H9 (cell line): ENCODE results near the gene C10orf143. TPM values are rescaled to one million over a fixed set of nuclear protein-coding genes. Genes with fewer than 3 reads are reported as not detected.

ENCODE experiments used
- DNase-seq: peaks from one replicate; pipeline ENCODE4 v3.0.0-alpha.2; 2017
- H2AFZ ChIP-seq: one replicate; pipeline ENCODE4 v1.6.1; 2013; ENCODE audit warnings: mild to moderate bottlenecking, low read length, control low read depth, moderate library complexity
- H2AK5ac ChIP-seq: 2 replicates; pipeline ENCODE4 v1.6.1; 2013; ENCODE audit warnings: low read length, control low read depth, mixed read lengths; ENCODE audit not compliant: insufficient read length
- H2BK120ac ChIP-seq: one replicate; pipeline ENCODE4 v1.6.1; 2013; ENCODE audit warnings: low read depth, mild to moderate bottlenecking, low read length, control low read depth, inconsistent platforms; ENCODE audit not compliant: poor library complexity, severe bottlenecking
- H2BK12ac ChIP-seq: 2 replicates; pipeline ENCODE4 v1.6.1; 2013; ENCODE audit warnings: low read length, control low read depth, mixed read lengths, low read depth; ENCODE audit not compliant: insufficient read length
- H2BK15ac ChIP-seq: 2 replicates; pipeline ENCODE4 v1.6.1; 2013; ENCODE audit warnings: low read depth, low read length, control low read depth
- H2BK20ac ChIP-seq: one replicate; pipeline ENCODE4 v1.6.1; 2013; ENCODE audit warnings: low read depth, mild to moderate bottlenecking, low read length, control low read depth, inconsistent platforms; ENCODE audit not compliant: poor library complexity, severe bottlenecking
- H2BK5ac ChIP-seq: 2 replicates; pipeline ENCODE4 v1.6.1; 2013; ENCODE audit warnings: low read length, control low read depth, mixed read lengths; ENCODE audit not compliant: insufficient read length
- H3K14ac ChIP-seq: 2 replicates; pipeline ENCODE4 v1.6.1; 2013; ENCODE audit warnings: low read length, control low read depth; ENCODE audit not compliant: insufficient read depth
- H3K18ac ChIP-seq: 2 replicates; pipeline ENCODE4 v1.6.1; 2013; ENCODE audit warnings: low read depth, mild to moderate bottlenecking, mixed read lengths, low read length, control low read depth; ENCODE audit not compliant: insufficient read length
- H3K23ac ChIP-seq: 2 replicates; pipeline ENCODE4 v1.6.1; 2013; ENCODE audit warnings: low read length, control low read depth, mixed read lengths, low read depth; ENCODE audit not compliant: insufficient read length
- H3K23me2 ChIP-seq: 2 replicates; pipeline ENCODE4 v1.6.1; 2013; ENCODE audit warnings: low read depth, mild to moderate bottlenecking, mixed read lengths, low read length, control low read depth; ENCODE audit not compliant: insufficient read length, poor library complexity, severe bottlenecking
- H3K27ac ChIP-seq: 2 replicates; pipeline ENCODE4 v1.5.1; 2013; ENCODE audit warnings: low read length, control low read depth, mixed read lengths, low read depth; ENCODE audit not compliant: insufficient read length
- H3K27me3 ChIP-seq: 2 replicates; pipeline ENCODE4 v1.6.1; 2013; ENCODE audit warnings: low read length, control low read depth, inconsistent platforms; ENCODE audit not compliant: insufficient read depth
- H3K4ac ChIP-seq: 2 replicates; pipeline ENCODE4 v1.6.1; 2013; ENCODE audit warnings: low read depth, mild to moderate bottlenecking, control low read depth, inconsistent platforms, low read length, moderate library complexity
- H3K4me1 ChIP-seq: 2 replicates; pipeline ENCODE4 v1.6.1; 2013; ENCODE audit warnings: low read length, control low read depth, inconsistent platforms; ENCODE audit not compliant: insufficient read depth
- H3K4me2 ChIP-seq: 2 replicates; pipeline ENCODE4 v1.6.1; 2013; ENCODE audit warnings: low read length, control low read depth, mixed read lengths; ENCODE audit not compliant: insufficient read length, insufficient read depth
- H3K56ac ChIP-seq: 2 replicates; pipeline ENCODE4 v1.6.1; 2013; ENCODE audit warnings: low read depth, mild to moderate bottlenecking, mixed read lengths, low read length, control low read depth; ENCODE audit not compliant: insufficient read length
- H3K79me1 ChIP-seq: 2 replicates; pipeline ENCODE4 v1.6.1; 2013; ENCODE audit warnings: low read depth, mild to moderate bottlenecking, moderate library complexity, low read length, control low read depth, inconsistent platforms; ENCODE audit not compliant: insufficient read depth, poor library complexity, severe bottlenecking
- H3K79me2 ChIP-seq: 2 replicates; pipeline ENCODE4 v1.6.1; 2013; ENCODE audit warnings: low read length, control low read depth, inconsistent platforms; ENCODE audit not compliant: insufficient read depth
- H3K9ac ChIP-seq: 2 replicates; pipeline ENCODE4 v1.6.1; 2013; ENCODE audit warnings: low read length, control low read depth, mixed read lengths; ENCODE audit not compliant: insufficient read length; ENCODE audit errors: extremely low read depth
- H3K9me3 ChIP-seq: one replicate; pipeline ENCODE4 v1.6.1; 2013; ENCODE audit warnings: low read depth, low read length, inconsistent platforms; ENCODE audit not compliant: control insufficient read depth
- H3T11ph ChIP-seq: one replicate; pipeline ENCODE4 v1.6.1; 2013; ENCODE audit warnings: mild to moderate bottlenecking, low read length, control low read depth, inconsistent platforms
- H4K20me1 ChIP-seq: one replicate; pipeline ENCODE4 v1.6.1; 2013; ENCODE audit not compliant: control insufficient read depth, insufficient read length, insufficient read depth
- H4K5ac ChIP-seq: 2 replicates; pipeline ENCODE4 v1.6.1; 2013; ENCODE audit warnings: low read depth, mild to moderate bottlenecking, mixed read lengths, low read length, control low read depth; ENCODE audit not compliant: insufficient read length
- H4K8ac ChIP-seq: replicated peaks from 2 replicates; pipeline ENCODE4 v1.6.1; 2013; ENCODE audit warnings: low read length, control low read depth, mixed read lengths, low read depth; ENCODE audit not compliant: insufficient read length
- H4K91ac ChIP-seq: 2 replicates; pipeline ENCODE4 v1.6.1; 2013; ENCODE audit warnings: low read depth, mild to moderate bottlenecking, moderate library complexity, mixed read lengths, low read length, control low read depth; ENCODE audit not compliant: insufficient read length
- H3K27ac Mint-ChIP-seq, 3 experiments: 2 replicates in 2 of 3; 3 replicates in 1 of 3; pipeline ENCODE4 v1.8.0; 2020 to 2021; ENCODE audit warnings: mixed read lengths in 3 of 3, mild to moderate bottlenecking in 1 of 3, moderate library complexity in 1 of 3
- H3K27me3 Mint-ChIP-seq: 2 replicates; pipeline ENCODE4 v1.8.0; 2021; ENCODE audit warnings: low read depth, mild to moderate bottlenecking, moderate library complexity, mixed read lengths
- H3K36me3 Mint-ChIP-seq, 3 experiments: 2 replicates in 2 of 3; 3 replicates in 1 of 3; pipeline ENCODE4 v1.8.0; 2020 to 2021; ENCODE audit warnings: low read depth in 3 of 3, mixed read lengths in 3 of 3; ENCODE audit not compliant: insufficient read depth in 1 of 3
- H3K4me1 Mint-ChIP-seq, 2 experiments: 2 replicates each; pipeline ENCODE4 v1.8.0; 2020; ENCODE audit warnings: mixed read lengths in 2 of 2
- H3K4me3 Mint-ChIP-seq, 2 experiments: 2 replicates in 1 of 2; 3 replicates in 1 of 2; pipeline ENCODE4 v1.8.0; 2020 to 2021; ENCODE audit warnings: mild to moderate bottlenecking in 2 of 2, mixed read lengths in 2 of 2, moderate library complexity in 1 of 2
- H3K9me3 Mint-ChIP-seq, 2 experiments: 2 replicates in 1 of 2; 3 replicates in 1 of 2; pipeline ENCODE4 v1.8.0; 2020; ENCODE audit warnings: mild to moderate bottlenecking in 2 of 2, mixed read lengths in 2 of 2, moderate library complexity in 1 of 2
- CTCF ChIP-seq: fragments of 200-600 bp; sonication (generic); conservative IDR thresholded peaks from 3 replicates; pipeline ENCODE4 v1.8.0; 2021; ENCODE audit warnings: antibody characterized with exemption, mild to moderate bottlenecking
- WGBS: extraction: QIAGEN DNeasy Blood & Tissue Kit; methylation state at CpG from one replicate; pipeline ENCODE4 v1.1.7; 2013; ENCODE audit warnings: missing lambda C conversion rate, low lambda C conversion rate, mixed read lengths; ENCODE audit not compliant: insufficient read length; ENCODE audit errors: extremely low coverage; 5-methylcytosine and 5-hydroxymethylcytosine counted together
- total RNA-seq: library from RNA; stranded (reverse); gene quantifications from 2 replicates; pipeline ENCODE4 v1.2.1, GENCODE V29; 2021

Gene C10orf143
- total RNA-seq, 1 experiment from 2014 or later, result 0.94 TPM

- no CpG with 5 or more reads among the region's 14 CpGs for WGBS
- Histone ChIP-seq H2BK120ac (no peak overlapping the region), H3K79me1 (no peaks in the 10 kb centered on the region)
Observed at GRCh38 chr10:130042381-130042780, 68.2 kb downstream of the C10orf143 start.

More at GRCh38 chr10:130042381-130042780, 68.2 kb downstream of the C10orf143 start:
- H3K23me2 ChIP-seq, result no peaks in the 10 kb centered on the region
- no peak for DNase-seq
- no peak overlapping the region for H3K14ac ChIP-seq
- no peak overlapping the region for H3K56ac ChIP-seq
- H2AK5ac ChIP-seq, result no peak overlapping the region
- no peak overlapping the region for H2BK15ac ChIP-seq
- no peak overlapping the region for H4K5ac ChIP-seq
- no peaks in the 10 kb centered on the region; the same call in 1 of the 2 replicates for H3K4me1 ChIP-seq
- Mint-ChIP-seq H3K36me3 (no peaks in the 10 kb centered on the region), H3K27ac (no peak overlapping the region), H3K27me3 (peaks cover 19% of the 10 kb centered on the region), H3K4me1 (peaks cover 14 to 22% of the 10 kb centered on the region in 2 experiments), H3K4me3 (no peak overlapping the region), H3K9me3 (no peaks in the 10 kb centered on the region)
- no peak overlapping the region for H3K27ac ChIP-seq
- H4K20me1 ChIP-seq, result peaks cover 2% of the 10 kb centered on the region
- H2BK12ac ChIP-seq, result no peak overlapping the region
- no peak overlapping the region for H3T11ph ChIP-seq
- H3K27me3 ChIP-seq, result no peaks in the 10 kb centered on the region
- H3K4me2 ChIP-seq, result no peak overlapping the region
- no peak overlapping the region for H2AFZ ChIP-seq
- no peaks in the 10 kb centered on the region for H3K79me2 ChIP-seq
- H2BK5ac ChIP-seq, result no peak overlapping the region
- no peak overlapping the region for H3K18ac ChIP-seq
- H3K9me3 ChIP-seq, result no peaks in the 10 kb centered on the region
- no peak overlapping the region for H3K9ac ChIP-seq
- H4K91ac ChIP-seq, result no peak overlapping the region
- no peak overlapping the region for H2BK20ac ChIP-seq
- no peak for TF ChIP-seq CTCF
- no peak overlapping the region for H4K8ac ChIP-seq
- H3K23ac ChIP-seq, result no peak overlapping the region
- H3K4ac ChIP-seq, result no peak overlapping the region
